ENCODE measurements around the gene RNF157. TPM values are rescaled to one million over a fixed set of nuclear protein-coding genes. Genes with fewer than 3 reads are reported as not detected.
"Not testable (repeated sequence)": the region's sequence is repeated elsewhere in the genome, so short reads cannot be mapped to it uniquely, and the experiment has no call there.

Gene RNF157
- total RNA-seq, 1 experiment from 2014 or later, result 11.2 TPM

DNA sequence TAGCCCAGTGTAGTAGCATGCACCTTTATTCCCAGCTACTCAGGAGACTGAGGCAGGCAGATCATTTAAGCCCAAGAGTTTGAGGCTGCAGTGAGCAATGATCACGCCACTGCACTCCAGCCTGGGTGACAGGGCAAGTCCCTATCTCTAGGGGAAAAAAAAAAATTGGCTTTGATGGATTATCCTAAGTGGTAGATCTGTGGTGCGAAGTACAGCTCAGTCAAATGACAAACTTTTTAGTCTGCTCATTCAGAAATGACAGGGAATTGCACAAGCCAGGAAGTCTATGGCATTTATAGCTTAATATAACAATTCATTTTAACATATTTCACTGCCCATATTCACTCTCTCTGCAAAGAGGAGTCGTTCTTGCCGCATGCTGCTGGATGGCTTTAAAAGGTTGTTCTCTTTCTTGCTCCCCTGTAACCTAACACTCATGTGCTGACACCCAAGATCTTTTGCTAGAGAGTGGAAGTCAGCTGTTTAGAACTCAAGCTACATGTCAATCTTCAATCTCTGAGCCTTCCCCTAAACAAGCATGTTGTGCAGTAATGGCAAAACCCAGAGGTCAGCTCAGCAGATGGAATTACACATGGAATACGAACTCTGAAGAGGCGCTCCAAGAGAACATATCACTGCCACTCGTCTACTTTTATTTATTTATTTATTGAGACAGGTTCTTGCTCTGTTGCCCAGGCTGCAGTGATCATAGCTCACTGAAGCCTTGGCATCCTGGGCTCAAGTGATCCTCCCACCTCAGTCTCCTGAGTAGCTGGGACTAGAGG lies 32.8 kb downstream of the RNF157 start (continued):
- TF ChIP-seq, protein P1, sequence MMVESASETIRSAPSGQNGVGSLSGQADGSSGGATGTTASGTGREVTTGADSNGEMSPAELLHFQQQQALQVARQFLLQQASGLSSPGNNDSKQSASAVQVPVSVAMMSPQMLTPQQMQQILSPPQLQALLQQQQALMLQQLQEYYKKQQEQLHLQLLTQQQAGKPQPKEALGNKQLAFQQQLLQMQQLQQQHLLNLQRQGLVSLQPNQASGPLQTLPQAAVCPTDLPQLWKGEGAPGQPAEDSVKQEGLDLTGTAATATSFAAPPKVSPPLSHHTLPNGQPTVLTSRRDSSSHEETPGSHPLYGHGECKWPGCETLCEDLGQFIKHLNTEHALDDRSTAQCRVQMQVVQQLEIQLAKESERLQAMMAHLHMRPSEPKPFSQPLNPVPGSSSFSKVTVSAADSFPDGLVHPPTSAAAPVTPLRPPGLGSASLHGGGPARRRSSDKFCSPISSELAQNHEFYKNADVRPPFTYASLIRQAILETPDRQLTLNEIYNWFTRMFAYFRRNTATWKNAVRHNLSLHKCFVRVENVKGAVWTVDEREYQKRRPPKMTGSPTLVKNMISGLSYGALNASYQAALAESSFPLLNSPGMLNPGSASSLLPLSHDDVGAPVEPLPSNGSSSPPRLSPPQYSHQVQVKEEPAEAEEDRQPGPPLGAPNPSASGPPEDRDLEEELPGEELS (CRISPR knock-in tag; IDR thresholded peaks at IDR 0.05), result no peak
- TF ChIP-seq FOXJ3 (CRISPR knock-in tag; IDR thresholded peaks at IDR 0.05; ENCODE audit: borderline replicate concordance), result no peak
- TF ChIP-seq, protein P2, sequence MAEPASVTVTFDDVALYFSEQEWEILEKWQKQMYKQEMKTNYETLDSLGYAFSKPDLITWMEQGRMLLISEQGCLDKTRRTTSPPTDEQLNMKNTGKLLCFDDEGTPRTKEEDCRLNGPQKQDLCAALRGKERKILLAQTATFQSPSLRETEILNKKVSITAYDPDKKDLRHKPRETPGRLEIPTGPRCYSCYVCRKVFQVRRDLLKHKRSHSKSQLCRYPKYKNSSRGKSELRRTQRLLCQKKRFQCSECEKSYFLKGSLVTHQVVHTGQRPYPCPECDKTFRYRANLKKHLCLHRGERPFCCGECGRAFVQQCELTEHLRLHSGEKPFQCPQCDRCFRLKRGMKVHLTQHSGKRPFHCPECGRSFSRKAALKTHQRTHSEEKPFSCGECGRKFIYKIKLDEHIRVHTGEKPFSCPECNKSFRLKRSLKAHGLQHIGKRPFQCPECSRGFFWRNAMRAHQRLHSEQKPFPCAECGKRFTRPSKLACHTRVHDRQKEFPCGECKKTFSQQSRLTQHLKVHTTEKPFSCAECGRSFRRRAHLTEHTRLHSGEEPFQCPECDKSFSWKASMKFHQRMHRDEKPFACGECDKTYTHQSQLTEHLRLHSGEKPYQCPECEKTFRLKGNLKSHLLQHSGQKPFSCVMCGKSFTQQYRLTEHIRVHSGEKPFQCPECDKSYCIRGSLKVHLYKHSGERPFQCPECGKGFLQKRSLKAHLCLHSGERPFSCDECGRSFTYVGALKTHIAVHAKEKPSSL (CRISPR knock-in tag; conservative IDR thresholded peaks at IDR 0.05), result no peak
- no peak for TF ChIP-seq FOXK1 (CRISPR knock-in tag; IDR thresholded peaks at IDR 0.05)

- H3K27me3 Mint-ChIP-seq (ENCODE audit: low read depth); ATAC-seq; DNase-seq (ENCODE audit: low spot score); H3K4me1 Mint-ChIP-seq; H3K36me3 Mint-ChIP-seq; H3K4me3 Mint-ChIP-seq; POLR2A ChIA-PET; H3K9me3 Mint-ChIP-seq; H3K27ac Mint-ChIP-seq: not testable (repeated sequence)
- CTCF ChIA-PET, result interaction anchor here (0.8 to 1.4 kb wide), 5 partner anchors 24 to 324 kb away, joined by 3 to 5 read pairs (median 5); no protein-coding TSS in a partner anchor
These were observed 34.6 kb downstream of the RNF157 start for GRCh38 chr17:76205542-76206144.

DNA sequence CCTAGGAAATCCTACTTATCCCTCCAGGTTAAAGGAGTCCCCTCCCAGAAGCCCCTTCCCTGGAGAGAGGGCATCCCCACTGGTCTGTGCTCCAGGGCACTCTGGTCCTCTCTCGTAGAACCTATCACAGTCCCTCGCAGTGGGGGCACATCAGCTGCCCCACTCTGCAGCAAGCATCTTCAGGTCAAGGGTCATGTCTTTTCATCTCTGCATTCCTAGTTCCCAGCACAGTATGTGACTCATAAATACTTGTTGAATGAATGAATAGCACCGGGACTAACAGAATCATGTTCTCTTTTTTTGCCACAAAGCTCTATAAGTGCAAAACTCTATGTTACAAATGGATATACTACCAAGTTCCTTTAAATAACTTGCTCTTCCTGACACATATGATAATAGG lies 36.0 kb downstream of the RNF157 start:
- DNase-seq (ENCODE audit: low spot score) (no peak), ATAC-seq (no peak)
- no peak overlapping the region for H3K27ac Mint-ChIP-seq
- H3K4me1 Mint-ChIP-seq, result peaks cover 3% of the 10 kb centered on the region; the same call in 1 of the 2 replicates
- no peaks in the 10 kb centered on the region for H3K9me3 Mint-ChIP-seq
- H3K27me3 Mint-ChIP-seq (ENCODE audit: low read depth), result no peaks in the 10 kb centered on the region
- ChIA-PET CTCF (no interaction called here), POLR2A (no interaction called here)
- no peaks in the 10 kb centered on the region for H3K36me3 Mint-ChIP-seq
- no peak overlapping the region for H3K4me3 Mint-ChIP-seq
- TF ChIP-seq, protein P3, sequence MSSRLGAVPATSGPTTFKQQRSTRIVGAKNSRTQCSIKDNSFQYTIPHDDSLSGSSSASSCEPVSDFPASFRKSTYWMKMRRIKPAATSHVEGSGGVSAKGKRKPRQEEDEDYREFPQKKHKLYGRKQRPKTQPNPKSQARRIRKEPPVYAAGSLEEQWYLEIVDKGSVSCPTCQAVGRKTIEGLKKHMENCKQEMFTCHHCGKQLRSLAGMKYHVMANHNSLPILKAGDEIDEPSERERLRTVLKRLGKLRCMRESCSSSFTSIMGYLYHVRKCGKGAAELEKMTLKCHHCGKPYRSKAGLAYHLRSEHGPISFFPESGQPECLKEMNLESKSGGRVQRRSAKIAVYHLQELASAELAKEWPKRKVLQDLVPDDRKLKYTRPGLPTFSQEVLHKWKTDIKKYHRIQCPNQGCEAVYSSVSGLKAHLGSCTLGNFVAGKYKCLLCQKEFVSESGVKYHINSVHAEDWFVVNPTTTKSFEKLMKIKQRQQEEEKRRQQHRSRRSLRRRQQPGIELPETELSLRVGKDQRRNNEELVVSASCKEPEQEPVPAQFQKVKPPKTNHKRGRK (CRISPR knock-in tag; IDR thresholded peaks at IDR 0.05; ENCODE audit: borderline replicate concordance), result no peak
- TF ChIP-seq IRF2 (CRISPR knock-in tag; IDR thresholded peaks at IDR 0.05; ENCODE audit: borderline replicate concordance, low read depth), result no peak
- TF ChIP-seq, protein P4, sequence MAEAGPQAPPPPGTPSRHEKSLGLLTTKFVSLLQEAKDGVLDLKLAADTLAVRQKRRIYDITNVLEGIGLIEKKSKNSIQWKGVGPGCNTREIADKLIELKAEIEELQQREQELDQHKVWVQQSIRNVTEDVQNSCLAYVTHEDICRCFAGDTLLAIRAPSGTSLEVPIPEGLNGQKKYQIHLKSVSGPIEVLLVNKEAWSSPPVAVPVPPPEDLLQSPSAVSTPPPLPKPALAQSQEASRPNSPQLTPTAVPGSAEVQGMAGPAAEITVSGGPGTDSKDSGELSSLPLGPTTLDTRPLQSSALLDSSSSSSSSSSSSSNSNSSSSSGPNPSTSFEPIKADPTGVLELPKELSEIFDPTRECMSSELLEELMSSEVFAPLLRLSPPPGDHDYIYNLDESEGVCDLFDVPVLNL (CRISPR knock-in tag; IDR thresholded peaks at IDR 0.05; ENCODE audit: borderline replicate concordance, low read depth), result no peak
- TF ChIP-seq FOXP1 (CRISPR knock-in tag; IDR thresholded peaks at IDR 0.05; ENCODE audit: borderline replicate concordance), result no peak
- no peak for TF ChIP-seq GABPB1 (CRISPR knock-in tag; IDR thresholded peaks at IDR 0.05)
- TF ChIP-seq NR2C2 (CRISPR knock-in tag; IDR thresholded peaks at IDR 0.05), result no peak
- TF ChIP-seq IRF1 (CRISPR knock-in tag; IDR thresholded peaks at IDR 0.05), result no peak
- no peak for TF ChIP-seq ZNF138 (CRISPR knock-in tag; conservative IDR thresholded peaks at IDR 0.05)
- TF ChIP-seq ZNF423 (CRISPR knock-in tag; IDR thresholded peaks at IDR 0.05), result no peak
- TF ChIP-seq CREM (CRISPR knock-in tag; IDR thresholded peaks at IDR 0.05), result no peak
- TF ChIP-seq ELF4 (CRISPR knock-in tag; IDR thresholded peaks at IDR 0.05; ENCODE audit: low read depth), result no peak
